ACC112 (cell line): ENCODE measurements around the gene MIEF2.
"Not testable (repeated sequence)": the region's sequence is repeated elsewhere in the genome, so short reads cannot be mapped to it uniquely, and the experiment has no call there.

ENCODE experiments used
- H2AFZ ChIP-seq: fragments of 200-600 bp; sonication (generic); one replicate; pipeline ENCODE4 v1.6.0; 2017; ENCODE audit warnings: antibody characterized with exemption, low read length; ENCODE audit not compliant: unreplicated experiment
- H3K27ac ChIP-seq: fragments of 200-600 bp; sonication (generic); 2 replicates; pipeline ENCODE4 v1.5.1; 2014; ENCODE audit warnings: low read depth, mild to moderate bottlenecking, antibody characterized with exemption, low read length, moderate library complexity
- H3K27me3 ChIP-seq: fragments of 200-600 bp; sonication (generic); 2 replicates; pipeline ENCODE4 v1.6.1; 2014; ENCODE audit warnings: mild to moderate bottlenecking, antibody characterized with exemption, low read length, moderate library complexity, mixed read lengths; ENCODE audit not compliant: insufficient read depth
- H3K36me3 ChIP-seq: fragments of 200-600 bp; sonication (generic); 2 replicates; pipeline ENCODE4 v1.6.1; 2016; ENCODE audit warnings: mild to moderate bottlenecking, antibody characterized with exemption, low read length, moderate library complexity, mixed read lengths; ENCODE audit not compliant: insufficient read depth
- H3K4me1 ChIP-seq: fragments of 200-600 bp; sonication (generic); one replicate; pipeline ENCODE4 v1.6.1; 2016; ENCODE audit warnings: low read length, mixed read lengths; ENCODE audit not compliant: insufficient read depth, unreplicated experiment, control insufficient read depth
- H3K4me3 ChIP-seq: fragments of 200-600 bp; sonication (generic); 2 replicates; pipeline ENCODE4 v1.5.1; 2014; ENCODE audit warnings: mild to moderate bottlenecking, low read depth, low read length
- H3K79me2 ChIP-seq: fragments of 200-600 bp; sonication (generic); one replicate; pipeline ENCODE4 v1.6.0; 2016; ENCODE audit warnings: low read length; ENCODE audit not compliant: control insufficient read depth, unreplicated experiment, insufficient read depth

MIEF2 gene

DNA sequence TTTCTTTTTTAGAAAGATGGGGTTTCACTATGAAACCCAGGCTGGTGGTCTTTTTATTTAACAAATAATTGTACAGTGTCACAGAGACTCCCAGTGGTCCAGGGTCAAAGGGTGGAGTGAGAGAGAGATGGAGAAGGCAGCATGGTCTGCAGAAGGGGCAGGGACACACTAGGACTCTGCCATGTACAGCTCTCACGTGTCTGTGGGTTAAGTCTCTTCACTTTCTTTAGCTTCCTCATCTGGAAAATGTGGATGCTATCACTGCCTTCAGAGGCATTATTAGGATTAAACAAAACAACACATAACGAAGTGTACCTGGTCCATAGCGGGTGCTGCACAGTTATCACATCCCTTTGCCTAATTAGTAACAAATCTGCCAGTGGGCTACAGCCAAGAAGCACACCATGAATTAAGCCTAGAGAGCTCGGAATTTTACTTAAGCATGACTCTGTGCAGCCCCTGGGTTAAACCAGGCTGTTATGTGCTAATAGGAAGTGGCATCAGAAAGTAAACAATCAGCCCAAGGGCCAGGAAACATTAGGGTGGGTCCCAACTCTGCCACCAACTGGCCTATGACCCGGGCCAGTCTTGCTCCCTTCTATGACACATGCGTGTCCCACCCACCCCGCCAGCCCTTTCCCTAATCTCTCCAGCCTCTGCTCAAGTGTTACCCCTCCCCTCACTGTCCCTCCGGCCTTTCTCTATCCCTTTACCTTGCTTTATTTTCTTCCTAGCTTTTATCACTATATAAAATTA lies 40.4 kb downstream of the MIEF2 start:
- 0 out of 2 replicates have a peak overlapping the region, but pooled peaks have one; percentile 18 for H3K27ac ChIP-seq
- no peaks in the 10 kb centered on the region for H3K27me3 ChIP-seq
- H3K4me3 ChIP-seq, result no peak overlapping the region
- H3K79me2 ChIP-seq, result peaks cover 4% of the 10 kb centered on the region
- no peak overlapping the region for H2AFZ ChIP-seq
- peaks cover 22% of the 10 kb centered on the region; the same call in 1 of the 2 replicates for H3K36me3 ChIP-seq
- peaks cover 12% of the 10 kb centered on the region for H3K4me1 ChIP-seq

DNA sequence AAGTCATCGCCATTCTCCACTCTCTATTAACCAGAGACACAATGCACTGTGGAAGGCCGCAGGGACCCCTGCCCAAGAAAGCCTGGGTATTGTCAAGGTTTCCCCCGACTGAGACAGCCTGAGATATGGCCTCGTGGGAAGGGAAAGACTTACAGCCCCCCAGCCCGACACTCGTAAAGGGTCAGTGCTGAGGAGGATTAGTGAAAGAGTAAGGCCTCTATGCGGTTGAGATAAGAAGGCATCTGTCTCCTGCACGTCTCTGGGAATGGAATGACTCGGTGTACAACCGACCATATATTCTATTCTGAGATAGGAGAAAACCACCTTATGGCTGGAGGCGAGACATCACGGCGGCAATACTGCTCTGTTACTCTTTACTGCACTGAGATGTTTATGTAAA lies 42.7 kb downstream of the MIEF2 start:
- H3K27me3 ChIP-seq, H2AFZ ChIP-seq, H3K79me2 ChIP-seq, H3K4me3 ChIP-seq, H3K27ac ChIP-seq: not testable (repeated sequence)
- Histone ChIP-seq H3K36me3 (peaks cover 27% of the 10 kb centered on the region; the same call in 1 of the 2 replicates), H3K4me1 (peaks cover 12% of the 10 kb centered on the region)

- H3K36me3 ChIP-seq, result peaks cover 15% of the 10 kb centered on the region
These were observed 48.7 kb downstream of the MIEF2 start for GRCh38 chr17:18309202-18309601.

DNA sequence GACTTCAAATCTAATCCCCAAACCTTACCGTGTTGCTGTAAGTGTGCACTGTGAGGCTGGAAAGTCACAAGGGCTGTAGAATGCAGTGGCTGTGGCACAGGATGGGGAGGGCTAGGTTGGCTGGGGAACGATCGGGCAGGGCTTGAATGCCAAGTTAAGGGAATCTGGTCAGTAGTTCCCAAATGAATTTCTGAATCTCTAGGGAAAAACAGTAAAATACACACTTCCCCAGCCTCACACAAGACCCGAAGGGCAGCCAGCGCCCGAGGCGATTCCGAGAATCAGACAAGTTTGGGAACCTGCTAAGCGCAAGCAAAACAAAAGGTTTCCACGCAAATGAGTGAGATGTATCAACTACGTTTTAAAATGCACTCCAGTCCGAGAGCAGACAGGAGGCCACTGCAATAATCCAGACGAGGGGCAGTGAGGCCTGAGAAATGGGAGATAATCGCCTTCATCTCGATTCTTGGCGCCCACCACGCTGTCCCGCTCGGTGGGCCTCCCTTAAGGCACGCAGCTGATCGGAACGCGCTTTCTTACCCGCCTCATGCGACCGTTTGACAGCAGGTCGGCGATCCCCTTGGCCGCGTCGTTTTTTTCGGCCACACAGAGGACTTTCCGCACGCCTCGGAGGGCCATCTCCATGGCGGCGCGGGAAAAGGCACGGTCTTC lies 53.7 kb downstream of the MIEF2 start:
- H3K36me3 ChIP-seq, result peaks cover 17% of the 10 kb centered on the region; the same call in 1 of the 2 replicates
- H2AFZ ChIP-seq, result peak overlapping the region; percentile 93
- H3K4me3 ChIP-seq, result peak overlapping the region; percentile 96
- H3K4me1 ChIP-seq, result peaks cover 45% of the 10 kb centered on the region
- H3K79me2 ChIP-seq, result peaks cover 91% of the 10 kb centered on the region
- peak overlapping the region; percentile 87 for H3K27ac ChIP-seq
- H3K27me3 ChIP-seq, result no peaks in the 10 kb centered on the region

More at GRCh38 chr17:18309202-18309601, 48.7 kb downstream of the MIEF2 start:
- peaks cover 52% of the 10 kb centered on the region for H3K79me2 ChIP-seq
- peak overlapping the region; percentile 93 for H3K27ac ChIP-seq
- H2AFZ ChIP-seq, result no peak overlapping the region
- H3K27me3 ChIP-seq, result no peaks in the 10 kb centered on the region
- no peak overlapping the region for H3K4me3 ChIP-seq
- H3K4me1 ChIP-seq, result peaks cover 18% of the 10 kb centered on the region

- H3K27ac ChIP-seq, result peak within 1 kb of the TSS; percentile 87
- H2AFZ ChIP-seq, result peak within 1 kb of the TSS; percentile 93
- H3K79me2 ChIP-seq, result peaks cover 94% of the 10 kb centered on the region
- H3K36me3 ChIP-seq, result peaks cover 17% of the 10 kb centered on the region; the same call in 1 of the 2 replicates
- H3K4me1 ChIP-seq, result peaks cover 48% of the 10 kb centered on the region
- peak within 1 kb of the TSS; percentile 96 for H3K4me3 ChIP-seq
- H3K27me3 ChIP-seq, result no peaks in the 10 kb centered on the region
These were observed 54.5 kb downstream of the MIEF2 start, which contains the start of the genes SMCR8 and TOP3A for GRCh38 chr17:18314731-18315561. SMCR8 (plus strand) TSS chr17:18315293; CDS start chr17:18315790, 497 bp downstream. TOP3A (minus strand) TSS chr17:18314994; CDS start chr17:18314778, 216 bp downstream.

DNA sequence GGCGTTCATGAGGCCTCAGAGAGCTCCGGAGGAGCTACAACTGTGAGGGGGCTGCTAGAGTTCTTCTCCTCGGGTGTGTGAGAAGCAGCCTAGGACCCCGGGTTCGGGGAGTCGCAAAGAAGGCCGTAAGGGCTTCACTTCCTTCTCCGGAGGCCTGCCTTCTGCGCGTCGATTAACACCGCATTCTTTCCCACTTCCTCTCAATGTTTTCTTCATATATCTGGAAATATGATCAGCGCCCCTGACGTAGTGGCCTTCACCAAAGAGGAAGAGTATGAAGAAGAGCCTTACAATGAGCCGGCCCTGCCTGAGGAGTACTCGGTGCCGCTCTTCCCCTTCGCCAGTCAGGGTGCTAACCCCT lies 55.1 kb downstream of the MIEF2 start:
- H3K27me3 ChIP-seq, result no peaks in the 10 kb centered on the region
- peak overlapping the region; percentile 71 for H2AFZ ChIP-seq
- peaks cover 13% of the 10 kb centered on the region; the same call in 1 of the 2 replicates for H3K36me3 ChIP-seq
- H3K79me2 ChIP-seq, result peaks cover 95% of the 10 kb centered on the region
- H3K27ac ChIP-seq, result peak overlapping the region; percentile 87
- peaks cover 49% of the 10 kb centered on the region for H3K4me1 ChIP-seq
- peak overlapping the region; percentile 96 for H3K4me3 ChIP-seq

- peaks cover 13% of the 10 kb centered on the region; the same call in 1 of the 2 replicates for H3K36me3 ChIP-seq
- H3K27ac ChIP-seq, result peak overlapping the region; percentile 87
These were observed 55.5 kb downstream of the MIEF2 start for GRCh38 chr17:18315961-18316360.

More at GRCh38 chr17:18315961-18316360, 55.5 kb downstream of the MIEF2 start:
- Histone ChIP-seq H3K79me2 (peaks cover 94% of the 10 kb centered on the region), H3K27me3 (no peaks in the 10 kb centered on the region), H3K4me3 (peak overlapping the region; percentile 96), H3K4me1 (peaks cover 52% of the 10 kb centered on the region), H2AFZ (no peak overlapping the region)
